ENCODE results near the gene SUFU. TPM values are rescaled to one million over a fixed set of nuclear protein-coding genes. Genes with fewer than 3 reads are reported as not detected.

Gene SUFU
- total RNA-seq, 4 donors from 2014 or later, result 5.5 to 13.3 (median 8.2) TPM

GRCh38 chr10:102657984-102658724 lies 154.4 kb downstream of the SUFU start:
- TF ChIP-seq CTCF (IDR thresholded peaks at IDR 0.05; ENCODE audit: low read depth), result no peak

GRCh38 chr10:102658802-102659201 lies 155.0 kb downstream of the SUFU start:
- no peak for TF ChIP-seq CTCF (IDR thresholded peaks at IDR 0.05; ENCODE audit: low read depth)

GRCh38 chr10:102660888-102661657 lies 157.3 kb downstream of the SUFU start:
- TF ChIP-seq CTCF (IDR thresholded peaks at IDR 0.05; ENCODE audit: low read depth), result no peak

GRCh38 chr10:102661658-102662028 lies 157.9 kb downstream of the SUFU start:
- TF ChIP-seq CTCF (IDR thresholded peaks at IDR 0.05; ENCODE audit: low read depth), result no peak

GRCh38 chr10:102665904-102666509 lies 162.2 kb downstream of the SUFU start:
- no peak for TF ChIP-seq CTCF (IDR thresholded peaks at IDR 0.05; ENCODE audit: low read depth)

GRCh38 chr10:102668326-102669107 lies 164.7 kb downstream of the SUFU start:
- TF ChIP-seq CTCF (IDR thresholded peaks at IDR 0.05; ENCODE audit: low read depth), result no peak

Measured in subcutaneous adipose tissue (tissue), 4 donors.